GM18870 (cell line): Measurements from ENCODE around the gene AKIRIN2.
A peak's percentile ranks its signal among the peaks of the same experiment; 100 is the strongest.

Source experiments
- ATAC-seq: cut with Tn5 transposase; IDR thresholded peaks from one replicate; pipeline ENCODE4 v1.9.1; 2021; ENCODE audit warnings: moderate library complexity; ENCODE audit not compliant: unreplicated experiment

Gene AKIRIN2

DNA sequence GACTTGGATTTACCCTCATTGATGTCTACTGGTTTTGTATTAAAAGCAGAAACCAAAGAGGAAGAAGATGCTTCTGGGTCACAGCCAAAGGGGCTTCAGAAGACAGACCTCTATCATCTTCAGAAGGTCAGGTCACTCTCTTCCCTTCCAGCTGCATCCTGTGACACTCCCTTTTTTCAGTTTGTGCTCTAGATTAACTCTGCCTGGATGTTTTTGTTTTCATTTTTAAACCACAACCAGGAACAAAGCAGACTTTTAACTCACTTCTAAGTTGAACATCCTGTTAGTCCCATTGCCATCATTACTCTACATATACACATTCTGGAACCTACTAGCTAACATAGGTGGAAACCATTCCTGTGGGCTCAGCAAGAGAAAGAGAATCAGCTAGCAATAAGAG lies 45.2 kb downstream of the AKIRIN2 start:
- peak; percentile 86 for ATAC-seq

DNA sequence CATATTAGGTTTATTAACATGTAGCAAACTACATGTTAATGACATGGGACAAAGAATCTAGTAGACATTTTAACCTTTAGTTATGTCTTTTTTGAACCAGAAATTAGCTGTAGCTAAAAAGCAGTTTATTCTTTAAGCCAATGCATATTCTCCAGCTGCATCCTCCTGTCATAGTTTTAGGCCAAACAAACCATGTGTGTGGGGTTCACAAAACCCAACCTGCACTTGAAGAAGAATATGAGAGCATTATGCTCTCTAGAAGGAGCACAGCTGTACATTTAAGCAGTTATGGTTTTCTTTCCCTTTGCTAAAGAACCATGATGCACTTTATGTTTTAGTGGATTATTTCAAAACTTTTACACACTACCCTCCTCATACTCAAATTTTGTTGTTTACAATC lies 46.2 kb downstream of the AKIRIN2 start:
- ATAC-seq = no peak

DNA sequence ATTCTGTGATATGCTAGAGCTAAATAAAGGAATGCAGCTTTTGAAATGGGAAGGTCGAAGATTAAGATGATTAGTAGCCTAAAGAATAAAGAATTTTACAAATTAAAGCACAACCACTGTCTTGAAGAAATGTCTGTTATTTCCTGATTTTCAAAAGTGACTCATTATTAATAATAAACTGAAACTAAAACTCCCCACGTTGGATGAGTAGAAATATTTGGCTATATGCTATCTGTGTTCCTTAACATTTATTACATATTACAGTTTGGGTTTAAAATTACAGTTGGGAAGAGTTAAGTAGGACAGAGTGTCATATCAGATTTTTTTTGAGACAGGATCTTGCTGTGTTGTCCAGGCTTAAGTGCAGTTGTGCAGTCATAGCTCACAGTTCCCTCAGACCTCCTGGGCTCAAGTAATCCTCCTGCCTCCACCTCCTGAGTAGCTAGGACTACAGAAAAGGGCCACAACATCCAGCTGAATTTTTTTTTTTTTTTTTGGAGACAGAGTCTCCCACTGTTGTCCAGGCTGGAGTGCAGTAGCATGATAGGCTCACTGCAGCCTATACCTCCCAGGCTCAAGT lies 47.1 kb downstream of the AKIRIN2 start:
- ATAC-seq = no peak

DNA sequence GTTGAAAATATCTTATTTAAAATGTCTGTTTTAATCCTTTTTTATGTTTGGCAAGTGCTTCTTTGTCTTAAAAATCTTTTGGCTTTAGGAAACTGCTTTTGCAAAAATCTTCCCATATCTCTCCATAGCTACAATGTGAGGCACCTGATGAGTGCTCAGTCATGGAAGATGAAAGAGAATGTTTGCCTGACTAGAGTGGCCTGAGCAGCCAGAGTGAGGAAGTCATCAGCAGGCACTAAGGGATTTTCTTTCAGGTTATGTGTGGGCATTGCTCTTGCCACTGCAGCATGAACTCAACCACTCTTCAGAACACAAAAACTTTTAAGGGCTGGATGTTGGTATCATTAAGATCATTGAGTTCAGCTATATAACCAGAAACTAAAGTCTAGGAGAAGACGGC lies 47.9 kb downstream of the AKIRIN2 start:
- ATAC-seq = no peak

DNA sequence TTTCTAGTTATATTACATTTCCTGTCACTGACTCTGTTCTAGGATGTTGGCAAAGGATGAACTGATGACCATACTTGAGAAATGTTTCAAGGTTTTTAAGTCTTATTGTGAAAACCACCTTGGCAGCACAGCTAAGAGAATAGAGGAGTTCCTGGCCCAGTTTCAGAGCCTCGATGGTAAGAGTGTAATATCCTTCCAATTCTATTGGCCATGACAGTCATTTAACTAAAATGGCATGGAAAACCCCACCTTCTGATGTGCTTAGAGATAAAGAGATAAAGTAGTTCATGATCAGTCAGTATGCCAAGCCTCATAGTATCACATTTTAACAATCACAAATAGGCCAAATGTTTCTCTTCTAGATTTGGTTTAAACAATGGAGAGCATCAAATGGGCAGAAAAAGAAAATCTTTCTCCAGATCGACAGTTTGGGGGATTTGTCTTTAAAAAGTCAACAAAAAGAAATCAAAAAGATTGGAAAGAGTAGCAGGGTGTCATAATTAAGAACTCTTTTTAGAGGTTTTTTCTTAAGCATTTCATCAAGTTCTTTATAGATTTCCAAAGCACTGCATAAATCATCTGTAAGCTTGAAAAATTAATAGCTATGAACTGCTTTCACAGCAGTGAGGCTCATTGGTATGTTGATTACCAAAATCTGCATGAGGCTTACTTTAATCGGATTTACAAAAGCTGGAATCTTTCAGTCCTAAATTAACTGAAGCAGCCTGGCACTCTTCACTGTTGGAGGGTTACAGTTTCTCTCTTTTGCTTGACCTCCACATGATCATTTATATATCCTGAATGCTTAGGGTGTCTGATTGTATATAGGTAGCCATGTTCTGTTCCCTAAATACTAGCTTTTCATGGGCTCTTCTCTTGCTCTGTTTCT lies 48.7 kb downstream of the AKIRIN2 start:
- ATAC-seq = no peak

DNA sequence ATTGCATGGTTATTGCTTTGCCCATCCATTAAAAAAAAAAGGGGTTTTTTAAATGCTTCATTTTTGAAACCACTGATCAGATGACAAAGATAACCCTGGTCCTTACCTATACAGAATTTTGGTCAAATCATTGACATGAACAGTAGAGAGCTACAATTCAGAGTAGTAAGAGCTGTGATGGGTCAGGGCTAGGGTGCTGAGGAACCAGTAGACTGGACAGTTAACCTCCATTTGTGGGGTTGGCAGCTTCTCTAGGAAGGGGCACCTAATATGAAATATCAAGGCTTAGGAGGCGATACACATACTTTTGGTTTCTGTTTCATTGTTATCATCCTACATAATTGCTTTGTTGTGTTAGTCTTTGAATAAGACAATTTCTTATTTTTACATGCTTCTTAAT lies 57.0 kb downstream of the AKIRIN2 start:
- no peak for ATAC-seq

DNA sequence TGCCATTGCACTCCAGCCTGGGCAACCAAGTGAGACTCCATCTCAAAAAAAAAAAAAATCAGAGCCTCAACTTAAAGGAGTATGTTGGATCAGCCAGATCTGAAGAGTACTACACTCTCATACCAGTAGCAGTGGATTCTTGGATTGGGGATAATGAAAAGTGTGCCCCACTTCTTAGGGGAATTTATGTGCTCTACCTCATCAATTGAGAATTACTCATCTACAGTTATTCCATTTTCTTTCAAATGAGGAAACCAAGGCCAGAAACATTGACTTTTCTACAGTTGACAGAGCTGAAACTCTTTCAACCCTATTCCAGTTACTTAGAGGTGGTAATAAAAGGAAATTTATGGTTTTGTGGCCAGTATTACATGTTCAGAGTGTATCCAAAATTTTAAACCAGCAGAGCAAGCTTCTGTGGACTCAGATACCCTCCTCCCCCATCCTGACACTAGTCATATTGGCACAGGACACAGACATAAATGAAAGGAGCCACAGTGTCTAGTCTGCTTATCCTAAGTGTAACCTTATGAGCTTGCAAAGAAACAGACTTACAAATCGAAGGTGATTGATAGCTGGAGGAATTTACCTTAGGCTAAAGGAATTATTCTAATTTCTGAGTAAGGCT lies 60.9 kb downstream of the AKIRIN2 start:
- no peak for ATAC-seq

DNA sequence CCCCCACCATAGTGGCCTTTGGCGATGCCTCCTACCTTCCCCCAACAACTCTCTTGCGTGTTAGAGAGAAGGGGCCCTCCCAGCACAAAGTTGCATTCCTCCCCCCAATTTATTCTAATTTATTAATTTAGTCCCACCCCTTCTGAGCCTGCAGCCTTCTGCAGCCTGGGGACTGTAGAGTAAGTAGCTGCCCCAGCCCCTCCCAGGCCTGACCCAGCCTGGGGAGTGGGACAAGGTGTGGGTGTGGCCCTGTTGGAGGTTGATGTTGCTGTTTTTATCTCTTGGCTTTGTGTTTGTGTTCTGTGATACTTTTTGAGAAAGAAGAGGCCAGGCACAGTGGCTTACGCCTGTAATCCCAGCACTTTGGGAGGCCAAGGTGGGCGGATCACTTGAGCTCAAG lies 62.7 kb downstream of the AKIRIN2 start:
- ATAC-seq = no peak

DNA sequence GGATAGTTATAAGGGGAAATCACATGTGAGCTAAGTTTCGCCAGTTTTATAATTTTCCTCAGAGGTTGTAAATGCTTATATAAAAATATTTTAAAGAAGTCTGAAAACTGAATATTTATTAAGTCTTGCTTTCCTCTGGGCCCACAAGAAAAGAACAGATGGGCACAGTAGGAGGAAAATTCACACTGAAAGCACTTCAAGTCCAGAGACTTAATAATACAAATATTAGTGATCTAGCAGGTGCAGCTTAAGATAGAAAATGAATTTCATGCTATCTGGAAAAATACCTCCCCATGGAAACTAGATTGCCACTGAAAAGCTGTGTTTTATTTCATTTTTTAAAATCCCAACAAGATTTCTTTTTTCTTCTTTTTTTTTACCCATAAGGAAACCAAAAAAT lies 64.9 kb downstream of the AKIRIN2 start:
- no peak for ATAC-seq

DNA sequence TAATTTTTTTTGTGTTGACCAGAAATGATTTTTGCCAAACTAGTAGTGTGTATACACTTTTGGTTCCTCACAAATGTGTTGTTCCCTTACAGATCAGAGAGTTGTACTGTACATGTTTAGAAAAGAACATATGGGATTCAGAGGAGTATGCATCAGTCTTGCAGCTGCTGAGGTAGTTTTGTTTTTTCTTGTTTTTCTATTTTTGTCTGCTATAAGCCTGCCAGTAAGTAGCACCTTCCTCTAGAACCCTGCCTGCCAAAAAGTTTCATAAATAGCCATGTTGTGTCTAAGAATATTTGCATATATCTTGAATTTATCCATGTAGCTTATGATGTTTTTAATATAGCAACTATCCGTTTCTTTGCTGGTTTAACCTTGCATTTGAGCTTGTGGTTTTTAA lies 65.7 kb downstream of the AKIRIN2 start:
- no peak for ATAC-seq

DNA sequence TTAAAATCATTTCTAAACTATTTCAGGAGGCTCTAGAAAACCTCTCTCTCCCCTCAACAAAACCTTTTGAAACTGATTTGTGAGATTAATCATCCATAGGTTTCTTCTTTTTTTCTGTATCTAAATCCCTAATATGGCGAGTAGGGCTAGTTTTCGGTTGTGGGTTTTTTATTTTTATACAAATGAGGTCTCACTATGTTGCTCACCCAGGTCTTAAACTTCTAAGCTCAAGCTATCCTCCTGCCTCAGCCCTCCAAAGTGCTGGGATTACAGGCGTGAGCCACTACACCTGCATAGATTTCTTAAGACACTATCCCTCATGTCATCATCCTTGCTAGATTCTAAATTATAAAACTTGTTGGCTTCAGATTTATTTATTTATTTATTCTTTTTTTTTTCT lies 68.2 kb downstream of the AKIRIN2 start:
- ATAC-seq = no peak

DNA sequence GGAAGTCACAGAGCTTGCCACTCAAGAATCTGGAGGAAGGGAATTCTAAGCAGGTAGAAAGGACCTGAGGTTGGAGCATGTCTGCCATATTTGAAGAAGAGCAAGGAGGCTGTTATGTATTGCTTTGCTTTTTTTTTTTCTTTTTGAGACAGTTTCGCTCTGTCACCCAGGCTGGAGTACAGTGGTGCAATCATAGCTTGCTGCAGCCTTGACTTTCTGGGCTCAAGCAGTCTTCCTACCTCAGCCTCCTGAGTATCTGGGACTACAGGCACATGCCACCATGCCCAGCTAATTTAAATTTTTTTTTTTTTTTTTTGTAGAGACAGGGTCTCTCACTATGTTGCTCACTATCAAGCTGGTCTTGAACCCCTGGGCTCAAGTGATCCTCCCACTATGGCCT lies 71.3 kb downstream of the AKIRIN2 start:
- ATAC-seq = no peak

DNA sequence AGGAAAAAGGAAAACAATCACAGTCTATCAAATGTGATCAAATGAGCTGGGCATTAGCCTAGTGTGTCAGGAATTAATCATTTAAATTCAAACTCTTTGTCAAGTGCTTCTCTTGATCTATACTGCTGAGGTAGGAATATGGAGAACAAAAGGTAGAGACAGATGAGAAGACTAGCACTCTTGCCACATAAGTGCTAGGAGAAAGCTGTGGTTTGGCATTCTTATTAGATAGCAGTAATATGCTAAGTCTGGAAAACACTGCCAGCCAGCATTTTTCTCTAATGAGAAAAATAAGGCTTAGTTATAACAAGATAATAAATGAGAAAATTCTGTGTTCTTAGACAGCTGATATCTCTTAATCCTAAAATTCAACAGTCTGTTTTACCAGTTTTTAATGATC lies 73.2 kb downstream of the AKIRIN2 start:
- no peak for ATAC-seq

DNA sequence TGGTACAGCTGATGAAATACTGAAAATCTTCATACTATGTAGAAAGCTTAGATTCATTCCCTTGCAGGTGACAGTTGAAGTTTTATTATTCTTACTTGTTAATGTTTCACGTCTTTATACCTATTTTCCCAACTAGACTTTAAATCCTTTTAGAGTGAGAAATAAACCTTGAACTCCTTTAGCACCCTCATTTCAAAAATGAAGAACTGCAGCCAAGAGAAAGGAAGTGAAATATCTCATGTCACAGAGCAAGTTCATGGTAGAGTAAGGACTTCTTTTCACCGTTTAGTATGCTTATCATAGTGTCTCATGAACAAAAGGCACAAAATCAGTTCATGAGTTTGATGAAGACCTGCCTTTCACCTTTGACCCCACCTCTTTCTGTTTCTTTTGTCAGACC lies 73.6 kb downstream of the AKIRIN2 start:
- ATAC-seq = no peak
